GM12878 (cell line): ENCODE data around the gene PRPSAP1. TPM values are rescaled to one million over a fixed set of nuclear protein-coding genes. Genes with fewer than 3 reads are reported as not detected.

ENCODE experiments used
- ATAC-seq: fragments of 200-7000 bp; cut with Tn5 transposase; 3 replicates; pipeline ENCODE4 v1.9.1; 2020; ENCODE audit warnings: mild to moderate bottlenecking, moderate library complexity
- BruUV-seq: library from RNA; stranded (reverse); fragments of 400-500 nt; replicated peaks from 2 replicates; lab custom pipeline; 2021; lab: Mats Ljungman, UMichigan
- CTCF ChIA-PET: fragments of 300-600 bp; sonication (Branson Sonifier 250); formaldehyde crosslinking; extraction: SDS; loops from one replicate; lab custom pipeline; 2021; ENCODE audit warnings: inconsistent platforms; lab: Yijun Ruan, JAX
- POLR2A ChIA-PET: fragments of 350-600 bp; formaldehyde crosslinking; extraction: SDS; loops from one replicate; lab custom pipeline; 2021; ENCODE audit warnings: inconsistent platforms; lab: Charles Lee
- RAD21 ChIA-PET: fragments of 300-600 bp; sonication (Branson Sonifier 250); formaldehyde crosslinking; loops from one replicate; lab custom pipeline; 2023; ENCODE audit warnings: antibody characterized with exemption; ENCODE audit not compliant: unreplicated experiment; lab: Charles Lee
- SMC1A ChIA-PET: fragments of 300-600 bp; sonication (Branson Sonifier 250); formaldehyde crosslinking; loops from one replicate; lab custom pipeline; 2023; ENCODE audit not compliant: unreplicated experiment, uncharacterized antibody; lab: Charles Lee
- DNase-seq: peaks from one replicate; pipeline ENCODE4 v3.0.0-alpha.2; 2011; ENCODE audit warnings: low read depth, low spot score
- FAIRE-seq: peaks from 3 replicates; lab custom pipeline; 2011; peaks lifted over from hg19 to GRCh38; lab: Jason Lieb, UNC
- H2AFZ ChIP-seq: 2 replicates; pipeline ENCODE4 v1.6.0; 2011; ENCODE audit warnings: low read depth, low read length, control low read depth; ENCODE audit not compliant: control insufficient read depth
- H3K27ac ChIP-seq: 2 replicates; pipeline ENCODE4 v1.5.1; 2011; ENCODE audit warnings: control low read depth; ENCODE audit not compliant: control insufficient read depth, insufficient read depth
- H3K27me3 ChIP-seq, 2 experiments: replicated peaks in 1 of 2; 2 replicates each; pipeline versions ENCODE4 v1.6.0 to v1.6.1; 2011; ENCODE audit warnings: low read length in 1 of 2; ENCODE audit not compliant: control insufficient read depth in 2 of 2, insufficient read depth in 2 of 2
- H3K36me3 ChIP-seq, 2 experiments: 2 replicates each; pipeline ENCODE4 v1.5.1; 2011; ENCODE audit warnings: low read length in 1 of 2; ENCODE audit not compliant: control insufficient read depth in 2 of 2, insufficient read depth in 2 of 2
- H3K4me1 ChIP-seq: 2 replicates; pipeline ENCODE4 v1.6.1; 2011; ENCODE audit warnings: mild to moderate bottlenecking, low read length, moderate library complexity, mixed read lengths; ENCODE audit not compliant: control insufficient read depth, insufficient read depth
- H3K4me2 ChIP-seq: 2 replicates; pipeline ENCODE4 v1.6.0; 2011; ENCODE audit warnings: control low read depth; ENCODE audit not compliant: control insufficient read depth, insufficient read depth
- H3K4me3 ChIP-seq: fragments of 200-600 bp; sonication (generic); 2 replicates; pipeline ENCODE4 v1.5.1; 2016
- H3K79me2 ChIP-seq: 2 replicates; pipeline ENCODE4 v1.6.0; 2011; ENCODE audit warnings: low read length; ENCODE audit not compliant: control insufficient read depth, insufficient read depth
- H3K9ac ChIP-seq: 2 replicates; pipeline ENCODE4 v1.8.0; 2011; ENCODE audit warnings: low read length, control low read depth, mixed read lengths; ENCODE audit not compliant: control insufficient read depth, insufficient read depth
- H3K9me3 ChIP-seq: replicated peaks from 3 replicates; pipeline ENCODE4 v1.5.1; 2011; ENCODE audit warnings: mild to moderate bottlenecking, low read length; ENCODE audit not compliant: control insufficient read depth, insufficient read depth
- H4K20me1 ChIP-seq: 2 replicates; pipeline ENCODE4 v1.6.0; 2011; ENCODE audit not compliant: control insufficient read depth, insufficient read depth
- ATF7 ChIP-seq: fragments of 450-650 bp; IDR thresholded peaks from 2 replicates; pipeline ENCODE4 v1.6.1; 2016; ENCODE audit warnings: low read depth, mild to moderate bottlenecking
- BMI1 ChIP-seq: fragments of 450-650 bp; IDR thresholded peaks from 2 replicates; pipeline ENCODE4 v1.6.1; 2016; ENCODE audit warnings: mild to moderate bottlenecking, moderate library complexity, borderline replicate concordance
- MEF2B ChIP-seq: fragments of 450-650 bp; IDR thresholded peaks from 2 replicates; pipeline ENCODE4 v1.6.1; 2018; ENCODE audit warnings: mild to moderate bottlenecking, moderate library complexity; ENCODE audit not compliant: partially characterized antibody, poor library complexity, severe bottlenecking
- NFIC ChIP-seq: IDR thresholded peaks from 2 replicates; pipeline ENCODE4 v1.6.1; 2012; ENCODE audit warnings: low read depth, mild to moderate bottlenecking, inconsistent platforms, low read length, moderate library complexity
- SREBF1 ChIP-seq: IDR thresholded peaks from 2 replicates; pipeline ENCODE4 v1.6.1; 2012; ENCODE audit warnings: mild to moderate bottlenecking, low read length
- SREBF2 ChIP-seq: IDR thresholded peaks from 2 replicates; pipeline ENCODE4 v1.6.1; 2012; ENCODE audit warnings: mild to moderate bottlenecking, low read length
- SRF ChIP-seq, 2 experiments: IDR thresholded peaks; 2 replicates each; pipeline ENCODE4 v1.6.1; 2011; ENCODE audit warnings: low read depth in 2 of 2, low read length in 2 of 2, mild to moderate bottlenecking in 1 of 2, moderate library complexity in 1 of 2
- WRNIP1 ChIP-seq: IDR thresholded peaks from 2 replicates; pipeline ENCODE4 v1.6.1; 2011; ENCODE audit warnings: low read depth, low read length, improper control_type of control experiment, borderline replicate concordance
- WGBS: methylation state at CpG from one replicate; pipeline ENCODE4 v1.1.6; 2016; ENCODE audit warnings: low lambda C conversion rate; ENCODE audit not compliant: insufficient replicate concordance, insufficient coverage; ENCODE audit errors: missing lambda C conversion rate; 5-methylcytosine and 5-hydroxymethylcytosine counted together
- in situ Hi-C: fragments of 300-500 bp; cut with MboI; formaldehyde crosslinking; loops from 9 replicates; pipeline ENCODE4 v1.14.3; 2018; ENCODE audit warnings: mixed read lengths
- intact Hi-C: fragments of 100-400 bp; cut with micrococcal nuclease; formaldehyde crosslinking; loops from one replicate; pipeline ENCODE4 v1.14.2; 2022; ENCODE audit not compliant: unreplicated experiment
- polyA plus RNA-seq, 11 experiments: library from polyadenylated mRNA; depleted of rRNA in 4 of 11; unstranded in 6 of 11; stranded (reverse) in 5 of 11; fragments of >200 nt; fragmentation: Nextera tagmentation in 4 of 11; fragmentation: Illumina TruSeq in 1 of 11; extraction: Ambion mirVana in 4 of 11; extraction: Trizol in 1 of 11; gene quantifications; 1 replicate in 1 of 11; 2 replicates in 10 of 11; pipeline versions ENCODE4 v1.2.1 to v1.2.3, GENCODE V29; 2011 to 2016; ENCODE audit warnings: inconsistent platforms in 2 of 11, missing spikeins in 2 of 11, low read depth in 1 of 11
- total RNA-seq, 4 experiments: library from RNA; depleted of rRNA in 3 of 4; stranded (reverse); fragments of >200 nt in 3 of 4; fragmentation: Illumina TruSeq in 1 of 4; extraction: Trizol in 1 of 4; gene quantifications; 2 replicates each; pipeline versions ENCODE4 v1.2.1 to v1.2.3, GENCODE V29; 2013 to 2021
- TF ChIP-seq, protein P1 (sequence below): fragments of 450-650 bp; IDR thresholded peaks from 2 replicates; pipeline ENCODE4 v1.6.1; 2016; ENCODE audit warnings: mild to moderate bottlenecking
- TF ChIP-seq, protein P2 (sequence below): IDR thresholded peaks from 2 replicates; pipeline ENCODE4 v1.6.1; 2011; ENCODE audit warnings: borderline replicate concordance, low read depth, mild to moderate bottlenecking, moderate library complexity, mixed read lengths, low read length; ENCODE audit not compliant: insufficient read depth; ENCODE audit errors: extremely low read length
- TF ChIP-seq, protein P3 (sequence below): fragments of 450-650 bp; IDR thresholded peaks from 2 replicates; pipeline ENCODE4 v1.6.1; 2017; ENCODE audit warnings: borderline replicate concordance
- TF ChIP-seq, protein P4 (sequence below): fragments of 150-350 bp; IDR thresholded peaks from 2 replicates; pipeline ENCODE4 v1.6.1; 2016; ENCODE audit warnings: low read depth, low read length

PRPSAP1 gene
- total and polyA plus RNA-seq, 10 of the 15 experiments (the other 5 are each of a cell fraction or from before 2014, with no cell fraction given): 15.8 to 84.2 (median 44.2) TPM

DNA sequence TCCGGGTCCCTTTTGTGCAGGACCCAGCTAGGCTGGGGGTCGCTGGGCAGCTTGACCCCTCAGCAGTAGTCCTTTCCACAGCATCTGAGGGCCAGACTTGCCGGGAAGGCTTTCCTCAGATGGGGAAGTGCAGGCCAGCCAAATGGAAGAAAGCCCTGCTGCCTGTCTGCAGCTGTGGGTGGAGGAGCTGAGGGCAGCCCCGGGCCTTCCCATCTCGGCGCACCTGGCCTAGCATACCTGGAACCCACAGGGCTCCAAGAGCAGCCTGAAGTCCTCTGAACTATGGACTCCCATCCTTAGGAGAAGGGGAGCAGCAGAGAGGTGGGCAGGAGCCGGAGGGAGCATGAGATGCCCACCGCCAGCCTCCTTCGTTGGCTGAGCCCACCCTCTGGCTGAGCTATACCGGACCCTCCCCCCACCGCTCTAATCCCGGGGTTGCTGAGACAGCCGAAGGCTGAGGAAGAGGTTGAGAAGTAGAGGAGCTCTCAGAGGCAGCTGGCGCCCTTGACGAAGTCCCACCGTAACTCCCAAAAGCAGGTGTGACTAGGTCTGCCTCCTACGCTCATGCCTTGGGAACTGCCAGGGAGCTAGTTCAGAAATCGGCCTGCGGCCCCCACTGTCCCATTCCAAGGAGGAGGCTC is 75.3 kb downstream of the PRPSAP1 start:
- no TSS peak for BruUV-seq
- no peak for DNase-seq
- no peak overlapping the region for H2AFZ ChIP-seq
- ChIA-PET SMC1A (interaction anchor here (0.5 to 4.8 kb wide), 10 partner anchors 9 to 264 kb away, joined by 3 to 53 read pairs (median 14); partner anchors contain the start of gene UBALD2), CTCF (interaction anchor here (1.0 to 7.4 kb wide), 12 partner anchors 10 to 264 kb away, joined by 4 to 316 read pairs (median 16); partner anchors contain the start of gene EXOC7), POLR2A (interaction anchor here (0.6 to 1.1 kb wide), 3 partner anchors 9 to 212 kb away, joined by 3 to 4 read pairs (median 3); no protein-coding TSS in a partner anchor), RAD21 (interaction anchor here (0.6 to 6.0 kb wide), 12 partner anchors 9 to 287 kb away, joined by 3 to 149 read pairs (median 16); no protein-coding TSS in a partner anchor)
- H3K27me3 ChIP-seq: no peaks in the 10 kb centered on the region
- no peak overlapping the region for H3K4me2 ChIP-seq
- no peaks in the 10 kb centered on the region for H3K79me2 ChIP-seq
- TF ChIP-seq, protein P1, sequence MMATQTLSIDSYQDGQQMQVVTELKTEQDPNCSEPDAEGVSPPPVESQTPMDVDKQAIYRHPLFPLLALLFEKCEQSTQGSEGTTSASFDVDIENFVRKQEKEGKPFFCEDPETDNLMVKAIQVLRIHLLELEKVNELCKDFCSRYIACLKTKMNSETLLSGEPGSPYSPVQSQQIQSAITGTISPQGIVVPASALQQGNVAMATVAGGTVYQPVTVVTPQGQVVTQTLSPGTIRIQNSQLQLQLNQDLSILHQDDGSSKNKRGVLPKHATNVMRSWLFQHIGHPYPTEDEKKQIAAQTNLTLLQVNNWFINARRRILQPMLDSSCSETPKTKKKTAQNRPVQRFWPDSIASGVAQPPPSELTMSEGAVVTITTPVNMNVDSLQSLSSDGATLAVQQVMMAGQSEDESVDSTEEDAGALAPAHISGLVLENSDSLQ: no peak
- TF ChIP-seq ATF7 (no peak), BMI1 (no peak), MEF2B (no peak), SRF (IDR thresholded peaks at IDR 0.05; ENCODE audit: low read depth in 2 of 2, low read length in 2 of 2) (no peak), NFIC (no peak), SREBF2 (no peak), SREBF1 (no peak), WRNIP1 (no peak)
- TF ChIP-seq, protein P2, sequence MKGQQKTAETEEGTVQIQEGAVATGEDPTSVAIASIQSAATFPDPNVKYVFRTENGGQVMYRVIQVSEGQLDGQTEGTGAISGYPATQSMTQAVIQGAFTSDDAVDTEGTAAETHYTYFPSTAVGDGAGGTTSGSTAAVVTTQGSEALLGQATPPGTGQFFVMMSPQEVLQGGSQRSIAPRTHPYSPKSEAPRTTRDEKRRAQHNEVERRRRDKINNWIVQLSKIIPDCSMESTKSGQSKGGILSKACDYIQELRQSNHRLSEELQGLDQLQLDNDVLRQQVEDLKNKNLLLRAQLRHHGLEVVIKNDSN: no peak
- TF ChIP-seq, protein P3, sequence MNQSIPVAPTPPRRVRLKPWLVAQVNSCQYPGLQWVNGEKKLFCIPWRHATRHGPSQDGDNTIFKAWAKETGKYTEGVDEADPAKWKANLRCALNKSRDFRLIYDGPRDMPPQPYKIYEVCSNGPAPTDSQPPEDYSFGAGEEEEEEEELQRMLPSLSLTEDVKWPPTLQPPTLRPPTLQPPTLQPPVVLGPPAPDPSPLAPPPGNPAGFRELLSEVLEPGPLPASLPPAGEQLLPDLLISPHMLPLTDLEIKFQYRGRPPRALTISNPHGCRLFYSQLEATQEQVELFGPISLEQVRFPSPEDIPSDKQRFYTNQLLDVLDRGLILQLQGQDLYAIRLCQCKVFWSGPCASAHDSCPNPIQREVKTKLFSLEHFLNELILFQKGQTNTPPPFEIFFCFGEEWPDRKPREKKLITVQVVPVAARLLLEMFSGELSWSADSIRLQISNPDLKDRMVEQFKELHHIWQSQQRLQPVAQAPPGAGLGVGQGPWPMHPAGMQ: no peak
- TF ChIP-seq, protein P4, sequence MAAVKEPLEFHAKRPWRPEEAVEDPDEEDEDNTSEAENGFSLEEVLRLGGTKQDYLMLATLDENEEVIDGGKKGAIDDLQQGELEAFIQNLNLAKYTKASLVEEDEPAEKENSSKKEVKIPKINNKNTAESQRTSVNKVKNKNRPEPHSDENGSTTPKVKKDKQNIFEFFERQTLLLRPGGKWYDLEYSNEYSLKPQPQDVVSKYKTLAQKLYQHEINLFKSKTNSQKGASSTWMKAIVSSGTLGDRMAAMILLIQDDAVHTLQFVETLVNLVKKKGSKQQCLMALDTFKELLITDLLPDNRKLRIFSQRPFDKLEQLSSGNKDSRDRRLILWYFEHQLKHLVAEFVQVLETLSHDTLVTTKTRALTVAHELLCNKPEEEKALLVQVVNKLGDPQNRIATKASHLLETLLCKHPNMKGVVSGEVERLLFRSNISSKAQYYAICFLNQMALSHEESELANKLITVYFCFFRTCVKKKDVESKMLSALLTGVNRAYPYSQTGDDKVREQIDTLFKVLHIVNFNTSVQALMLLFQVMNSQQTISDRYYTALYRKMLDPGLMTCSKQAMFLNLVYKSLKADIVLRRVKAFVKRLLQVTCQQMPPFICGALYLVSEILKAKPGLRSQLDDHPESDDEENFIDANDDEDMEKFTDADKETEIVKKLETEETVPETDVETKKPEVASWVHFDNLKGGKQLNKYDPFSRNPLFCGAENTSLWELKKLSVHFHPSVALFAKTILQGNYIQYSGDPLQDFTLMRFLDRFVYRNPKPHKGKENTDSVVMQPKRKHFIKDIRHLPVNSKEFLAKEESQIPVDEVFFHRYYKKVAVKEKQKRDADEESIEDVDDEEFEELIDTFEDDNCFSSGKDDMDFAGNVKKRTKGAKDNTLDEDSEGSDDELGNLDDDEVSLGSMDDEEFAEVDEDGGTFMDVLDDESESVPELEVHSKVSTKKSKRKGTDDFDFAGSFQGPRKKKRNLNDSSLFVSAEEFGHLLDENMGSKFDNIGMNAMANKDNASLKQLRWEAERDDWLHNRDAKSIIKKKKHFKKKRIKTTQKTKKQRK: no peak
- H3K9me3 ChIP-seq: no peaks in the 10 kb centered on the region
- in situ Hi-C loops: no loop called here
- no peak overlapping the region for H3K9ac ChIP-seq
- WGBS: 73% methylated on average over 19 of the region's 19 CpGs
- intact Hi-C loops: no loop called here
- no peaks in the 10 kb centered on the region for H4K20me1 ChIP-seq
- H3K27ac ChIP-seq: no peak overlapping the region
- no peaks in the 10 kb centered on the region for H3K36me3 ChIP-seq
- H3K4me1 ChIP-seq: peaks cover 7% of the 10 kb centered on the region
- no peak overlapping the region for H3K4me3 ChIP-seq
- ATAC-seq: no peak
- FAIRE-seq: no peak
